WTC11 (cell line): ENCODE measurements around the gene SH3RF2.

Source experiments
- ATF1 ChIP-seq: sonication (generic); formaldehyde crosslinking; IDR thresholded peaks from 2 replicates; pipeline ENCODE4 v1.8.1; 2023; ENCODE audit warnings: mild to moderate bottlenecking, moderate library complexity, missing genetic modification reagents
- ESRRA ChIP-seq: sonication (generic); formaldehyde crosslinking; IDR thresholded peaks from 2 replicates; pipeline ENCODE4 v1.8.1; 2022; ENCODE audit warnings: mild to moderate bottlenecking, missing genetic modification reagents, borderline replicate concordance
- JUN ChIP-seq: sonication (generic); formaldehyde crosslinking; IDR thresholded peaks from 2 replicates; pipeline ENCODE4 v1.8.0; 2023; ENCODE audit warnings: mild to moderate bottlenecking, missing genetic modification reagents
- MXD4 ChIP-seq: fragments of 250-450 bp; sonication (Bioruptor Pico); IDR thresholded peaks from 2 replicates; pipeline ENCODE4 v1.8.0; 2021; ENCODE audit warnings: mild to moderate bottlenecking, moderate library complexity, borderline replicate concordance
- SMAD3 ChIP-seq: sonication (generic); formaldehyde crosslinking; IDR thresholded peaks from 2 replicates; pipeline ENCODE4 v1.8.0; 2022; ENCODE audit warnings: missing genetic modification reagents, mild to moderate bottlenecking, borderline replicate concordance
- SOX15 ChIP-seq: fragments of 250-450 bp; sonication (Bioruptor Pico); IDR thresholded peaks from 2 replicates; pipeline ENCODE4 v1.9.0; 2021; ENCODE audit warnings: mild to moderate bottlenecking
- TEAD4 ChIP-seq: sonication (generic); formaldehyde crosslinking; IDR thresholded peaks from 2 replicates; pipeline ENCODE4 v1.8.0; 2022; ENCODE audit warnings: mild to moderate bottlenecking, missing genetic modification reagents
- ZNF121 ChIP-seq: sonication (generic); formaldehyde crosslinking; IDR thresholded peaks from 2 replicates; pipeline ENCODE4 v1.8.0; 2023; ENCODE audit warnings: missing genetic modification reagents
- ZNF263 ChIP-seq: sonication (generic); formaldehyde crosslinking; IDR thresholded peaks from 2 replicates; pipeline ENCODE4 v1.8.1; 2022; ENCODE audit warnings: low read depth, mild to moderate bottlenecking, moderate library complexity, missing genetic modification reagents
- TF ChIP-seq, protein P1 (sequence below): sonication (generic); formaldehyde crosslinking; IDR thresholded peaks from 2 replicates; pipeline ENCODE4 v1.8.0; 2023; ENCODE audit warnings: mild to moderate bottlenecking, missing genetic modification reagents
- TF ChIP-seq, protein P2 (sequence below): fragments of 200-600 bp; IDR thresholded peaks from 2 replicates; pipeline ENCODE4 v1.8.0; 2022; ENCODE audit warnings: antibody characterized with exemption
- TF ChIP-seq, protein P3 (sequence below): sonication (generic); formaldehyde crosslinking; IDR thresholded peaks from 2 replicates; pipeline ENCODE4 v1.8.0; 2022; ENCODE audit warnings: mild to moderate bottlenecking, missing genetic modification reagents
- TF ChIP-seq, protein P4 (sequence below): sonication (generic); formaldehyde crosslinking; IDR thresholded peaks from 2 replicates; pipeline ENCODE4 v1.8.1; 2022; ENCODE audit warnings: low read depth, mild to moderate bottlenecking, moderate library complexity, missing genetic modification reagents, borderline replicate concordance
- TF ChIP-seq, protein P5 (sequence below): sonication (generic); formaldehyde crosslinking; IDR thresholded peaks from 2 replicates; pipeline ENCODE4 v1.8.1; 2023; ENCODE audit warnings: mild to moderate bottlenecking, missing genetic modification reagents, moderate library complexity

DNA sequence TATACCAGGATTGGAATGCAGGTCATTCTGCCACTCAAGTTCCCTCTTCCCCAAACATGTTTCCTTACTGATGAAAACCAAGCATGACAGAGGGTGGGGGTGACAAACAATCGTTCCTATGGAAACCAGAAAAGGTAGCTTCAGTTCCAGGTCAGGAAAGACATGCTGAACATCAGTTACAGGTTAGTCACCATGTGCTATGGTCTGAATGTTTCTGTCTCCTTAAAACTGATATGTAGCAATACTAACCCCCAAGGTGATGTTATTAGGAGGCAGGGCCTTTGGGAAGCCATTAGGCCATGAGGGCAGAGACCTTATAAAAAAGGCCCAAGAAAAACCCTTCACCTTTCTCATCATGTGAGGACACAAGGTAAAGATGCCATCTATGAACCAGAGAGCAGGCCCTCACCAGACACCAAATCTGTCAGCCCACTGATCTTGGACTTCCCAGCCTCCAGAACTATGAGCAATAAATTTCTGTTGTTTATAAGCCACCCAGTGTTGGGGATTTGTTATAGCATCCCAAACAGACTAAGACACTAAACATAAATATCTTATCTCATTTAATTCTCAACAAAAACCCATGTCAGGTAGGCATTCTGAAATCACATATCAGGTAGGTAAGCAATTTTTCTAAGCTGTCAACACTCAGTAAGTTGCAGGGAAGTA is 15.7 kb upstream of the SH3RF2 start:
- TF ChIP-seq ESRRA (CRISPR knock-in tag), result no peak
- TF ChIP-seq MXD4 (CRISPR knock-in tag), result no peak
- TF ChIP-seq, protein P1, sequence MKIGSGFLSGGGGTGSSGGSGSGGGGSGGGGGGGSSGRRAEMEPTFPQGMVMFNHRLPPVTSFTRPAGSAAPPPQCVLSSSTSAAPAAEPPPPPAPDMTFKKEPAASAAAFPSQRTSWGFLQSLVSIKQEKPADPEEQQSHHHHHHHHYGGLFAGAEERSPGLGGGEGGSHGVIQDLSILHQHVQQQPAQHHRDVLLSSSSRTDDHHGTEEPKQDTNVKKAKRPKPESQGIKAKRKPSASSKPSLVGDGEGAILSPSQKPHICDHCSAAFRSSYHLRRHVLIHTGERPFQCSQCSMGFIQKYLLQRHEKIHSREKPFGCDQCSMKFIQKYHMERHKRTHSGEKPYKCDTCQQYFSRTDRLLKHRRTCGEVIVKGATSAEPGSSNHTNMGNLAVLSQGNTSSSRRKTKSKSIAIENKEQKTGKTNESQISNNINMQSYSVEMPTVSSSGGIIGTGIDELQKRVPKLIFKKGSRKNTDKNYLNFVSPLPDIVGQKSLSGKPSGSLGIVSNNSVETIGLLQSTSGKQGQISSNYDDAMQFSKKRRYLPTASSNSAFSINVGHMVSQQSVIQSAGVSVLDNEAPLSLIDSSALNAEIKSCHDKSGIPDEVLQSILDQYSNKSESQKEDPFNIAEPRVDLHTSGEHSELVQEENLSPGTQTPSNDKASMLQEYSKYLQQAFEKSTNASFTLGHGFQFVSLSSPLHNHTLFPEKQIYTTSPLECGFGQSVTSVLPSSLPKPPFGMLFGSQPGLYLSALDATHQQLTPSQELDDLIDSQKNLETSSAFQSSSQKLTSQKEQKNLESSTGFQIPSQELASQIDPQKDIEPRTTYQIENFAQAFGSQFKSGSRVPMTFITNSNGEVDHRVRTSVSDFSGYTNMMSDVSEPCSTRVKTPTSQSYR, result no peak
- no peak for TF ChIP-seq ZNF121 (CRISPR knock-in tag)
- TF ChIP-seq, protein P2, sequence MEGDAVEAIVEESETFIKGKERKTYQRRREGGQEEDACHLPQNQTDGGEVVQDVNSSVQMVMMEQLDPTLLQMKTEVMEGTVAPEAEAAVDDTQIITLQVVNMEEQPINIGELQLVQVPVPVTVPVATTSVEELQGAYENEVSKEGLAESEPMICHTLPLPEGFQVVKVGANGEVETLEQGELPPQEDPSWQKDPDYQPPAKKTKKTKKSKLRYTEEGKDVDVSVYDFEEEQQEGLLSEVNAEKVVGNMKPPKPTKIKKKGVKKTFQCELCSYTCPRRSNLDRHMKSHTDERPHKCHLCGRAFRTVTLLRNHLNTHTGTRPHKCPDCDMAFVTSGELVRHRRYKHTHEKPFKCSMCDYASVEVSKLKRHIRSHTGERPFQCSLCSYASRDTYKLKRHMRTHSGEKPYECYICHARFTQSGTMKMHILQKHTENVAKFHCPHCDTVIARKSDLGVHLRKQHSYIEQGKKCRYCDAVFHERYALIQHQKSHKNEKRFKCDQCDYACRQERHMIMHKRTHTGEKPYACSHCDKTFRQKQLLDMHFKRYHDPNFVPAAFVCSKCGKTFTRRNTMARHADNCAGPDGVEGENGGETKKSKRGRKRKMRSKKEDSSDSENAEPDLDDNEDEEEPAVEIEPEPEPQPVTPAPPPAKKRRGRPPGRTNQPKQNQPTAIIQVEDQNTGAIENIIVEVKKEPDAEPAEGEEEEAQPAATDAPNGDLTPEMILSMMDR, result no peak
- no peak for TF ChIP-seq SOX15 (CRISPR knock-in tag)
- no peak for TF ChIP-seq TEAD4 (CRISPR knock-in tag)
- TF ChIP-seq, protein P3, sequence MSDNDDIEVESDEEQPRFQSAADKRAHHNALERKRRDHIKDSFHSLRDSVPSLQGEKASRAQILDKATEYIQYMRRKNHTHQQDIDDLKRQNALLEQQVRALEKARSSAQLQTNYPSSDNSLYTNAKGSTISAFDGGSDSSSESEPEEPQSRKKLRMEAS (CRISPR knock-in tag), result no peak
- no peak for TF ChIP-seq ATF1 (CRISPR knock-in tag)
- TF ChIP-seq JUN (CRISPR knock-in tag), result no peak
- TF ChIP-seq, protein P4, sequence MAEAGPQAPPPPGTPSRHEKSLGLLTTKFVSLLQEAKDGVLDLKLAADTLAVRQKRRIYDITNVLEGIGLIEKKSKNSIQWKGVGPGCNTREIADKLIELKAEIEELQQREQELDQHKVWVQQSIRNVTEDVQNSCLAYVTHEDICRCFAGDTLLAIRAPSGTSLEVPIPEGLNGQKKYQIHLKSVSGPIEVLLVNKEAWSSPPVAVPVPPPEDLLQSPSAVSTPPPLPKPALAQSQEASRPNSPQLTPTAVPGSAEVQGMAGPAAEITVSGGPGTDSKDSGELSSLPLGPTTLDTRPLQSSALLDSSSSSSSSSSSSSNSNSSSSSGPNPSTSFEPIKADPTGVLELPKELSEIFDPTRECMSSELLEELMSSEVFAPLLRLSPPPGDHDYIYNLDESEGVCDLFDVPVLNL (CRISPR knock-in tag), result no peak
- no peak for TF ChIP-seq SMAD3 (CRISPR knock-in tag)
- TF ChIP-seq, protein P5, sequence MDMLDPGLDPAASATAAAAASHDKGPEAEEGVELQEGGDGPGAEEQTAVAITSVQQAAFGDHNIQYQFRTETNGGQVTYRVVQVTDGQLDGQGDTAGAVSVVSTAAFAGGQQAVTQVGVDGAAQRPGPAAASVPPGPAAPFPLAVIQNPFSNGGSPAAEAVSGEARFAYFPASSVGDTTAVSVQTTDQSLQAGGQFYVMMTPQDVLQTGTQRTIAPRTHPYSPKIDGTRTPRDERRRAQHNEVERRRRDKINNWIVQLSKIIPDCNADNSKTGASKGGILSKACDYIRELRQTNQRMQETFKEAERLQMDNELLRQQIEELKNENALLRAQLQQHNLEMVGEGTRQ, result no peak
- TF ChIP-seq ZNF263 (CRISPR knock-in tag), result no peak
